ENCODE results near the gene MEGF10. TPM values are rescaled to one million over a fixed set of nuclear protein-coding genes. Genes with fewer than 3 reads are reported as not detected.

The MEGF10 gene
- total RNA-seq, 3 donors from 2014 or later (not counting 1 experiment from before 2014, with no cell fraction given), result 1.4 TPM; not detected in 2

DNA sequence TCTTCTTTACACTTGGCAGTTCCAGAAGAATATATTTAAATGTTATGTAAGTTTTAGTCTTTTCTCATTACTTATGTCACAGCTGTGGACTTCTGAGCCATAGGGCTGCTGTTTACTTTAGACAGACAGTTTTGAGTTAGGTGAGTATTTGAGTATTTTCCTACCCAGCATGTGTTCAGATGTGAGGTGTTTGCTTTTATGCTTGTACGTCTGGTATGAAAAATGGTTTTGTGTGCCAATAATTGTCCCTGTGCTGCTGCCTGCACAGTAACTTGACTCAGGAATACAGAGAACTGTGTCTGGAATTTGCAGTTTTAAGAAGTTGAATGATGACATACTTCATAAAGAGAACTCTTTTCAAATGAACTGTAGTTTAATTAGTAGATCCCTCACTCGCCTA, 20.8 kb downstream of the MEGF10 start:
- H3K27ac Mint-ChIP-seq, result no peak overlapping the region
- intact Hi-C loops (cut with micrococcal nuclease), result no loop called here
- Histone ChIP-seq H3K27ac (ENCODE audit: low read length) (no peak overlapping the region), H3K4me1 (ENCODE audit: control insufficient read depth, insufficient read depth, low read length) (no peaks in the 10 kb centered on the region), H3K4me3 (ENCODE audit: low read length) (no peak overlapping the region), H3K9me3 (ENCODE audit: control insufficient read depth, insufficient read depth, low read length) (no peaks in the 10 kb centered on the region), H3K27me3 (ENCODE audit: control insufficient read depth, insufficient read depth, low read length) (no peaks in the 10 kb centered on the region), H3K36me3 (ENCODE audit: control insufficient read depth, insufficient read depth, low read length) (no peaks in the 10 kb centered on the region)
- H3K27me3 Mint-ChIP-seq (ENCODE audit: low read depth in 2 of 2), result peaks cover 6 to 14% of the 10 kb centered on the region in 2 donors
- DNase-seq (no peak), ATAC-seq (no peak)
- H3K36me3 Mint-ChIP-seq, result no peaks in the 10 kb centered on the region
- no peaks in the 10 kb centered on the region for H3K9me3 Mint-ChIP-seq
- 95% methylated on average over 2 of the region's 2 CpGs for WGBS (ENCODE audit: insufficient coverage)
- no peaks in the 10 kb centered on the region for H3K4me1 Mint-ChIP-seq
- TF ChIP-seq, protein P1, sequence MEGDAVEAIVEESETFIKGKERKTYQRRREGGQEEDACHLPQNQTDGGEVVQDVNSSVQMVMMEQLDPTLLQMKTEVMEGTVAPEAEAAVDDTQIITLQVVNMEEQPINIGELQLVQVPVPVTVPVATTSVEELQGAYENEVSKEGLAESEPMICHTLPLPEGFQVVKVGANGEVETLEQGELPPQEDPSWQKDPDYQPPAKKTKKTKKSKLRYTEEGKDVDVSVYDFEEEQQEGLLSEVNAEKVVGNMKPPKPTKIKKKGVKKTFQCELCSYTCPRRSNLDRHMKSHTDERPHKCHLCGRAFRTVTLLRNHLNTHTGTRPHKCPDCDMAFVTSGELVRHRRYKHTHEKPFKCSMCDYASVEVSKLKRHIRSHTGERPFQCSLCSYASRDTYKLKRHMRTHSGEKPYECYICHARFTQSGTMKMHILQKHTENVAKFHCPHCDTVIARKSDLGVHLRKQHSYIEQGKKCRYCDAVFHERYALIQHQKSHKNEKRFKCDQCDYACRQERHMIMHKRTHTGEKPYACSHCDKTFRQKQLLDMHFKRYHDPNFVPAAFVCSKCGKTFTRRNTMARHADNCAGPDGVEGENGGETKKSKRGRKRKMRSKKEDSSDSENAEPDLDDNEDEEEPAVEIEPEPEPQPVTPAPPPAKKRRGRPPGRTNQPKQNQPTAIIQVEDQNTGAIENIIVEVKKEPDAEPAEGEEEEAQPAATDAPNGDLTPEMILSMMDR (IDR thresholded peaks at IDR 0.05), result no peak
- H3K4me3 Mint-ChIP-seq, result no peak overlapping the region

DNA sequence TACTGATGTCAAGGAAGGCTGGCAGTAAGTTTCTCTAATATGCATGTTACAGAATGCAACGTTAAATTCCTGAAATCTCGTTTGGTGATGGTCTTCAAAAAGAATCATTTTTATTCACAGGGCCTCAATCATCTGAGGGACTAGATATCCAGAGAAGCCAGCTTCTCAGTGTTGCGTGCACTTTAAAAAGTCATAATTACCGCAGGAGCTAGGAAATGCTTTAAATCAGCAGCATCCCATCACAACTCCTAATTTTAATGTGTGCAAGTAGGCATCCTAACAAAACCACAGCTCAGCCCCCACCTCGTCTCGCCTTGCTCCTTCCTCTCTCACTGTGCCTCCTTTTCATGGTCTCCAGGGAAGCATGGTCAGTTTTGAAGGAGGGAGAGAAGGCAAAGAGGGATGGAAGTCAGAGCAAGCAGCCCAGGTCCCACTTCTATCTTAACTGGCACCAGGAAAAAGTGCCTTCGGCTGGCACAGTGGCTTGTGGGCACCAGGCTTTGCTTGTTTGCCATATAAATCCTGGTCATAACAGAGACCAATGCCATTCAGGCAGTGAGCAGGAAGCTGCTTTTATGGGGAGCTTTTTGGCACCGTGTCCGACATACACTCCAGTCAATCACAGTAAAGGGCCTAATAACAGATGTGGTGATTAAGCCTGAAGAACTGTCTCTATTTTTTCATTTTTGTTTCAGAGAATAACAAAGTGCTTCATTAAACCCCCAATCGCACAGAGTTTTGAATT, 21.4 kb downstream of the MEGF10 start:
- H3K4me3 Mint-ChIP-seq, result no peak overlapping the region
- H3K27ac ChIP-seq (ENCODE audit: low read length), result no peak overlapping the region
- H3K27me3 Mint-ChIP-seq (ENCODE audit: low read depth in 2 of 2), result peaks cover 6 to 14% of the 10 kb centered on the region in 2 donors
- DNase-seq (no peak), ATAC-seq (no peak)
- no peaks in the 10 kb centered on the region for H3K4me1 Mint-ChIP-seq
- TF ChIP-seq, protein P1 (IDR thresholded peaks at IDR 0.05), result no peak
- H3K36me3 Mint-ChIP-seq, result no peaks in the 10 kb centered on the region
- H3K27ac Mint-ChIP-seq, result no peak overlapping the region
- no peak overlapping the region for H3K4me3 ChIP-seq (ENCODE audit: low read length)
- intact Hi-C loops (cut with micrococcal nuclease), result no loop called here
- no peaks in the 10 kb centered on the region for H3K9me3 ChIP-seq (ENCODE audit: control insufficient read depth, insufficient read depth, low read length)
- H3K9me3 Mint-ChIP-seq, result no peaks in the 10 kb centered on the region
- H3K4me1 ChIP-seq (ENCODE audit: control insufficient read depth, insufficient read depth, low read length), result no peaks in the 10 kb centered on the region
- 83% methylated on average over 10 of the region's 10 CpGs for WGBS (ENCODE audit: insufficient coverage)
- no peaks in the 10 kb centered on the region for H3K27me3 ChIP-seq (ENCODE audit: control insufficient read depth, insufficient read depth, low read length)
- H3K36me3 ChIP-seq (ENCODE audit: control insufficient read depth, insufficient read depth, low read length), result no peaks in the 10 kb centered on the region

GRCh38 chr5:127313379-127313778, 22.8 kb downstream of the MEGF10 start:
- DNase-seq (no peak), ATAC-seq (no peak)
- Histone ChIP-seq H3K27ac (ENCODE audit: low read length) (no peak overlapping the region), H3K4me1 (ENCODE audit: control insufficient read depth, insufficient read depth, low read length) (no peaks in the 10 kb centered on the region), H3K9me3 (ENCODE audit: control insufficient read depth, insufficient read depth, low read length) (no peaks in the 10 kb centered on the region), H3K36me3 (ENCODE audit: control insufficient read depth, insufficient read depth, low read length) (no peaks in the 10 kb centered on the region), H3K27me3 (ENCODE audit: control insufficient read depth, insufficient read depth, low read length) (no peaks in the 10 kb centered on the region), H3K4me3 (ENCODE audit: low read length) (no peak overlapping the region)
- H3K27ac Mint-ChIP-seq, result no peak overlapping the region
- no peaks in the 10 kb centered on the region for H3K36me3 Mint-ChIP-seq
- TF ChIP-seq, protein P1 (IDR thresholded peaks at IDR 0.05), result no peak
- WGBS (ENCODE audit: insufficient coverage), result 83% methylated on average over 2 of the region's 3 CpGs
- H3K27me3 Mint-ChIP-seq (ENCODE audit: low read depth in 2 of 2), result peaks cover 6 to 14% of the 10 kb centered on the region in 2 donors
- intact Hi-C loops (cut with micrococcal nuclease), result no loop called here
- no peak overlapping the region for H3K4me3 Mint-ChIP-seq
- H3K4me1 Mint-ChIP-seq, result no peaks in the 10 kb centered on the region
- H3K9me3 Mint-ChIP-seq, result no peaks in the 10 kb centered on the region
